Adrenal gland (tissue), 12 donors: ENCODE data around the gene GGA2. TPM values are rescaled to one million over a fixed set of nuclear protein-coding genes. Genes with fewer than 3 reads are reported as not detected.

ENCODE experiments used
- DNase-seq, 7 donors: peaks; one replicate each; pipeline ENCODE4 v3.0.0-alpha.2; 2019 to 2020
- H3K27ac ChIP-seq, 5 donors: fragments of 200-600 bp; sonication (generic) in 4 of 5; 1 replicate in 3 of 5; 2 replicates in 2 of 5; pipeline versions ENCODE4 v1.5.1 to v1.8.0; 2016 to 2020; ENCODE audit warnings: mild to moderate bottlenecking in 1 of 5
- H3K27me3 ChIP-seq: fragments of 200-600 bp; 2 replicates; pipeline ENCODE4 v1.8.0; 2021
- H3K36me3 ChIP-seq, 2 donors: fragments of 200-600 bp; replicated peaks in 1 of 2; 1 replicate in 1 of 2; 2 replicates in 1 of 2; pipeline versions ENCODE4 v1.5.1 to v1.8.0; 2018 to 2022
- H3K4me1 ChIP-seq, 2 donors: fragments of 200-600 bp; replicated peaks in 1 of 2; 1 replicate in 1 of 2; 2 replicates in 1 of 2; pipeline versions ENCODE4 v1.5.1 to v1.8.0; 2018 to 2021
- H3K4me3 ChIP-seq, 4 donors: fragments of 200-600 bp; sonication (generic) in 3 of 4; one replicate each; pipeline ENCODE4 v1.5.1; 2016 to 2018
- H3K9me3 ChIP-seq, 3 donors: fragments of 200-600 bp; sonication (generic) in 1 of 3; replicated peaks in 1 of 3; 1 replicate in 2 of 3; 2 replicates in 1 of 3; pipeline versions ENCODE4 v1.5.1 to v1.8.0; 2016 to 2021
- CTCF ChIP-seq, 6 experiments: fragments of 450-650 bp in 4 of 6; fragments of 200-600 bp in 2 of 6; sonication (generic) in 1 of 6; IDR thresholded peaks; 1 replicate in 5 of 6; 2 replicates in 1 of 6; pipeline versions ENCODE4 v1.5.1 to v1.8.0; 2016 to 2021; ENCODE audit warnings: antibody characterized with exemption in 6 of 6, mild to moderate bottlenecking in 2 of 6, moderate library complexity in 1 of 6
- POLR2A ChIP-seq, 2 donors: fragments of 450-650 bp; IDR thresholded peaks; one replicate each; pipeline ENCODE4 v1.6.1; 2017; ENCODE audit warnings: antibody characterized with exemption in 2 of 2, mild to moderate bottlenecking in 2 of 2, moderate library complexity in 1 of 2
- WGBS, 4 donors: extraction: QIAGEN DNeasy Blood & Tissue Kit in 2 of 4; methylation state at CpG; one replicate each; pipeline versions ENCODE4 v1.1.5 to v1.1.7; 2013 to 2017; 5-methylcytosine and 5-hydroxymethylcytosine counted together
- intact Hi-C, 2 donors: fragments of 100-400 bp; cut with DNase I; formaldehyde crosslinking; loops; one replicate each; pipeline versions ENCODE4 v1.14.1 to v1.15.0; 2022 to 2023
- polyA plus RNA-seq, 3 donors: library from polyadenylated mRNA; stranded (reverse); fragments of 200-250 nt in 2 of 3; fragments of 350-450 nt in 1 of 3; fragmentation: Illumina TruSeq in 1 of 3; extraction: RNeasy Lipid Tissue Mini Kit (QIAGEN cat#74804) in 1 of 3; gene quantifications; one replicate each; pipeline ENCODE4 v1.2.3, GENCODE V29; 2013 to 2014
- total RNA-seq, 9 donors: library from RNA; depleted of rRNA in 4 of 9; stranded (reverse); fragments of >200 nt in 4 of 9; fragments of 120-200 nt in 1 of 9; fragmentation: NEBNext Ultra II Directional in 1 of 9; extraction: Animal tissue kit (Norgen Biotek cat#: 25700) in 1 of 9; gene quantifications; one replicate each; pipeline versions ENCODE4 v1.1.0 to v1.2.4, GENCODE V29; 2013 to 2023
- donor health status: healthy with polysubstance abuse.
- donor health status: Bipolar disorder and iron deficiency.
- donor health status: DM: yes; HTN: yes; CAD: no.
- donor health status: DM: no; HTN: no; CAD: no.
- donor health status: DM: no; HTN: no; CAD: no.
- donor health status: DM: yes; HTN: yes; CAD: no.

The GGA2 gene
- total and polyA plus RNA-seq, 12 donors, result 37.7 to 143 (median 116) TPM

GRCh38 chr16:23491490-23492391 is 18.6 kb downstream of the GGA2 start:
- TF ChIP-seq CTCF (IDR thresholded peaks at IDR 0.05) (no peak), POLR2A (IDR thresholded peaks at IDR 0.05) (no peak)
- DNase-seq, result peak in 1 of 7 donors; percentile 37
- Histone ChIP-seq H3K27me3 (no peaks in the 10 kb centered on the region), H3K36me3 (peaks cover 0 to 91% of the 10 kb centered on the region in 2 donors), H3K4me3 (no peak overlapping the region), H3K9me3 (no peaks in the 10 kb centered on the region), H3K4me1 (peaks cover 11% of the 10 kb centered on the region in 2 donors), H3K27ac (peak overlapping the region in 3 of 5 donors; percentile 2 to 64 (median 41))
- WGBS, 4 donors, result 64 to 71% (median 66%) methylated on average over 13 to 14 of the region's 14 CpGs
- intact Hi-C loops, result no loop called here

GRCh38 chr16:23486480-23486879 is 23.8 kb downstream of the GGA2 start:
- TF ChIP-seq CTCF (IDR thresholded peaks at IDR 0.05) (no peak), POLR2A (IDR thresholded peaks at IDR 0.05) (no peak)
- Histone ChIP-seq H3K4me3 (no peak overlapping the region), H3K27me3 (no peaks in the 10 kb centered on the region), H3K36me3 (peaks cover 0 to 99% of the 10 kb centered on the region in 2 donors), H3K4me1 (no peaks in the 10 kb centered on the region), H3K27ac (no peak overlapping the region), H3K9me3 (no peaks in the 10 kb centered on the region)
- no peak for DNase-seq
- intact Hi-C loops, result no loop called here
- WGBS, 4 donors, result 59 to 67% (median 63%) methylated on average over 3 to 5 of the region's 5 CpGs

GRCh38 chr16:23485841-23486240 is 24.5 kb downstream of the GGA2 start:
- H3K36me3 ChIP-seq, result peaks cover 0 to 99% of the 10 kb centered on the region in 2 donors
- H3K4me1 ChIP-seq, result no peaks in the 10 kb centered on the region
- intact Hi-C loops, result no loop called here
- no peak for DNase-seq
- no peak overlapping the region for H3K4me3 ChIP-seq
- no peaks in the 10 kb centered on the region for H3K9me3 ChIP-seq
- WGBS, 4 donors, result 93 to 97% (median 96%) methylated on average over 8 of the region's 8 CpGs
- H3K27me3 ChIP-seq, result no peaks in the 10 kb centered on the region
- H3K27ac ChIP-seq, result no peak overlapping the region
- TF ChIP-seq POLR2A (IDR thresholded peaks at IDR 0.05) (no peak), CTCF (IDR thresholded peaks at IDR 0.05) (no peak)

- H3K4me1 ChIP-seq, result no peaks in the 10 kb centered on the region
- TF ChIP-seq POLR2A (IDR thresholded peaks at IDR 0.05) (no peak), CTCF (IDR thresholded peaks at IDR 0.05) (no peak)
- DNase-seq, result no peak
- H3K27me3 ChIP-seq, result no peaks in the 10 kb centered on the region
- H3K27ac ChIP-seq, result no peak overlapping the region
- 72 to 93% (median 90%) methylated on average over 2 of the region's 2 CpGs for WGBS, 4 donors
- H3K36me3 ChIP-seq, result peaks cover 0 to 99% of the 10 kb centered on the region in 2 donors
- intact Hi-C loops, result no loop called here
- no peak overlapping the region for H3K4me3 ChIP-seq
- no peaks in the 10 kb centered on the region for H3K9me3 ChIP-seq
These were observed 25.1 kb downstream of the GGA2 start for GRCh38 chr16:23485257-23485614.
